Smooth muscle cell of the brain vasculature (primary cell): ENCODE results near the gene BTG1.
A peak's percentile ranks its signal among the peaks of the same experiment; 100 is the strongest.
"Not testable (repeated sequence)": the region's sequence is repeated elsewhere in the genome, so short reads cannot be mapped to it uniquely, and the experiment has no call there.

Source experiments
- DNase-seq: peaks from one replicate; pipeline ENCODE4 v3.0.0-alpha.2; 2012; ENCODE audit warnings: low read depth, low spot score

The BTG1 gene

DNA sequence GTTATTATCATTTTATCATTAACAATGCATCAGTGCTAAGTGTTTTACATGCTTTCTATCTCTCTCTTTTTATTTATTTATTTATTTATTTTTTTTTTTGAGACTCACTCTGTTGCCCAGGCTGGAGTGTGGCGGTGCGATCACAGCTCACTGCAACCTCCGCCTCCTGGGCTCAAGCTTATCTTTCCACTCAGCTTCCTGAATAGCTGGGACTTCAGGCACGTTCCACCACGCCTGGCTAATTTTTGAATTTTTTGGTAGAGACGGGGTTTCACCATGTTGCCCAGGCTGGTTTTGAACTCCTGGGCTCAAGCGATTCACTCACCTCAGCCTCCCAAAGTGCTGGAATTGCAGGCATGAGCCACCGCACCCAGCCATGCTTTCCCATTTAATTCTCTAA, 3.9 kb upstream of the BTG1 start:
- no peak for DNase-seq

DNA sequence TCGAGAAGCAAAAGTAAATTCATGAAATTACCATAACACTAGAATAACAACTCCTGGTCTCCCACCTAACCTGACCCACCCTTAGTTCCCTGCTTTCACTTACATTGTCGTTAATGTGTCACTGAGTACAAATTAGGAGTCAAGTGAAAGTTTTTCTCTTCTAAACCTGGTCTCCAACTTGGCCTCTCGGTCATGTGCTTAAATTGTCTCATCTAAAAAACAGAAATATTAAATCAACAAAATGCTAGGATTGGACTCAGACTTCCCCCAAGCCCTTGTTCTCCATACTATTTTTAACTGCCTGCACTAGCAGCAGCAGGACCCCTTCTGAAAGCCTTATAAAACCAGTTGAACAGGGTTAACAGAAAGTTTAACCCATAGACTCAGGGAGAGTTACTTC, 1.8 kb upstream of the BTG1 start:
- DNase-seq = no peak

DNA sequence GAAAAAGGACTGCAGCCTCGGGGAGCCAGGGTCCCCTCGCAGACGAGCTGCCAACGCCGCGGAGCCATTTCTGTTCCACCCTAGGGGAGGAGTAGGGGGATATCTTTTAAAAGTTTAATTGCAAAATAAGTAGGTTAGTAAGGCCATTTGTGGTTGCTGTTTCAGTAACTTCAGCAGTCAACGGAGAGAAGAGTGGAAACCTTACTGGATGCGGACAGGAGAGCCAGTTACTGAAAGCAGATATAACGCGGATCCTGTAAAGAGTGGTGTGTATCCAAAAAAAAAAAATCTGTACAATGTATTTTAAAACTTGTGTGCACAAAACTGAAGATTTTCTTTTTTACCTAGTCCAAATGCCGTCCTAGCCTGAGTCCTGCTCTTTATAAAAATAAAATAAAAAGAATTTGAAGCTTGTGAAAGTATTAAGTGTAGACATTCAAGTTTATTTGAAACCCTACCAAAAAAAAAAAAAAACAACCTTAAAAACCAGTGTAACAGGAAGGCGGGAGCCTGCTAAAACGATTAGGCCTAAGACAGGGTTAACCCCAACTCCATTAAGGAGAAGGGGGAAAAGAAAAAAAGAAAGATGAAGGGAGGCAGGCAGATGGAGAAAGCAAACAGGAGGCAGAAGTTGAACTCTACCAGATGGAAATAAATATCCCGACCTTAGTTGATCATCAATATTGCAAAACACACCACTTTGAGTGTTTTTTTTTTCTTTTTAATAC, 1.0 kb upstream of the BTG1 start:
- no peak for DNase-seq

DNA sequence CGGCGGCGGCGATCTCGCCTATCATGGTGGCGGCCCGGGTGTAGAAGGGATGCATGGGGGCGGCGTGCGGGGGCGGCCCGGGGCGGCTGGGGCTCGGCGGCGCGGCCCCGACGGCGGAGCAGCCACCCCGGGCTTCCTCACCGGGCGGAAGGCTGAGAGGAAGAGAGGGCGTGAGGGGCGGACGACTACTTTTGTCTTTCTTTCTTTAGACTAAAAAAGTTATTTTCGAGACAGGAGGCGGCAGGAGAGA, 240 bp downstream of the BTG1 start:
- DNase-seq = no peak

DNA sequence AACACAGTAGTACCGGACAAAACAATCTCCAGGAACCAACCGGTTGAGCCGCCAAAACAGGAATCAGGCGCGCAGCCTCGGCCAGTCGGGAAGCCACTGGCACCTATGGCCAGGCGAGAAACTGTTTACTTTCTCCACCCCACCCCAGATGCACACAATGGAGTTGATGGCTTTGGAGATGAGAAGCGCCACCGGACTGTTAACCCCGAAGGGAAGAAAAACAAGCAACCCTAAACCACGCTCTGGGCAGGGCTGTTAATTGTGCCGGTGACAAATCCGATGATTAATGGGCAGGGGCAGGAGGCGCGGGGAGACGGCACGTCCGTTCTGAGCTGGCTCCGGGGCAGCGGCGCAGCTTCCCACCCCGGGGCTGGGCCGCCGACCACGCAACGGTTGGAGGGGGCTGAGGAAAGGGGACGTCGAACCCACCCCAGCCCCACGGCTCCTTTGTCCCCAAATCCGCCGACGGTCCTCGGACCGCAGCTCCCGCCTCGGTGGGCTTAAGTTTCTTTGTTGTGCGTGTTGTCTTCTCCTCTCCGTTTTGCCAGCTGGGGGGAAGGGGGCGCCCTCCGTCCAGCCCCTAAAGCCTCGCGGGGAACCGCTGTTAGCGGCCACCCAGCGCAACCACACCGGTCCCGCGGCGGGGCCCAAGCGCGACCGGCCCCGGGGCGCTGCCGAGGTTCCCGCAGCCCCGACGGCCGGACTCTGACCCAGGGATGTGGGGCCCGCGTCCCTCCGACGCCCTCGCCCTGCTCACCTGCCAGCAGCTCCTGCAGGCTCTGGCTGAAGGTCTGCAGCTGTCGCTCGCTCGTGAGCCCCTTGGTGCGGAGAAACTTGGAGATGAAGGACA, 790 bp downstream of the BTG1 start:
- no peak for DNase-seq

DNA sequence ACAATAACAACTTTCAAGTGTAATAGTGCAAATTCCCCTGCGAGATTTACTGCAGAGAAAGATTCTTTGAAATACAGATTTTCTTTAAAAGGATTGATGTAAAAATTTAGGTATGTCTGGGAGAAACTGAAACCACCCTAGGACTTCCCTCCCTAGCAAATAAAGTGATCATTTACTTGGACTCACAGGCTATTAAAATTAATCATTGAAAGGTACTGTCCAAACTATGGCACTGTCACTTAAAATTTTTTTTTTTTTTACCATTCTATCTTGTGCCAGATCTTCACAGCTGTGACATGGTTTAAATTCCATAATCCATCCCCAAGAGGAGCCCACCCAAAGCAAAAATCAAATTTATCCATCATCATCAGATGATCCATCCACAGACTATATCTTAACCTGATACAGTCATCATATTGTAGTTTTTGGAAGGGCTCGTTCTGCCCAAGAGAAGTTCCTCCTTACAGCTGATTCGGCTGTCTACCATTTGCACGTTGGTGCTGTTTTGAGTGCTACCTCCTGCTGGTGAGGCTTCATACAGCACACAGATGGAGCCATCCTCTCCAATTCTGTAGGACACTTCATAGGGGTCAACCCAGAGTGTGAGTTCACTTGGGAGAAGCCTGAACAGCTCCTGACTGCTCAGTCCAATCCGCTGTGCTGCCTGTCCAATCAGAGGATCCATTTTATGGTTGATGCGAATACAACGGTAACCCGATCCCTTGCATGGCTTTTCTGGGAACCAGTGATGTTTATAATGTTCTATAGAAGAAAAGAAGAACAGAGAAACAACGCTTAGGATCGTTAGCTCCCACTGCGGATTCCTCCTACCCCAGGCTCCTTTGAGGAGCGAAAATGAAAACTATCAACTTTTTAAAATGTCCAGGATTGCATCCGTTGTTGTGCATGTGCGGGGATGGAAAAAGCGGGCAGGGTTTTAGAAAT, 1.7 kb downstream of the BTG1 start:
- DNase-seq = peak; percentile 90

DNA sequence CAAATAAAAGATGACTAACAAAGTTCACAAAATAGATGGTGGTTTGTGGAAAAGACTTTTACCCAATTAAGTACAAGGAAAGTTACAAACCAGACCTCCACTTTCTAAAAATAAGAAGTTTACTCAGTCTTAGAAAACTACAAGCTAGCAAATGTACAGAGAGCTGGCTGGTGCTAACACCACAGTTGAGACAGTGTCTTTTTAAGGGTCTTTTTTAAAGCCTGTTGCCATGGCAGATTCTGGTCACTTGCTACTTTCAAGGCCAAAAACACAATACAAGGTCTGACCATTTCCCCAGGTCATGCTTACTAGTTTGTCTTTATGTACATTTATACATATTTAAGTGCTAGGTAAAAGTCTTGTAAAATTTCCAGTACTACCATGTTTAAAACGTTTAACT, 2.4 kb downstream of the BTG1 start:
- DNase-seq = no peak

DNA sequence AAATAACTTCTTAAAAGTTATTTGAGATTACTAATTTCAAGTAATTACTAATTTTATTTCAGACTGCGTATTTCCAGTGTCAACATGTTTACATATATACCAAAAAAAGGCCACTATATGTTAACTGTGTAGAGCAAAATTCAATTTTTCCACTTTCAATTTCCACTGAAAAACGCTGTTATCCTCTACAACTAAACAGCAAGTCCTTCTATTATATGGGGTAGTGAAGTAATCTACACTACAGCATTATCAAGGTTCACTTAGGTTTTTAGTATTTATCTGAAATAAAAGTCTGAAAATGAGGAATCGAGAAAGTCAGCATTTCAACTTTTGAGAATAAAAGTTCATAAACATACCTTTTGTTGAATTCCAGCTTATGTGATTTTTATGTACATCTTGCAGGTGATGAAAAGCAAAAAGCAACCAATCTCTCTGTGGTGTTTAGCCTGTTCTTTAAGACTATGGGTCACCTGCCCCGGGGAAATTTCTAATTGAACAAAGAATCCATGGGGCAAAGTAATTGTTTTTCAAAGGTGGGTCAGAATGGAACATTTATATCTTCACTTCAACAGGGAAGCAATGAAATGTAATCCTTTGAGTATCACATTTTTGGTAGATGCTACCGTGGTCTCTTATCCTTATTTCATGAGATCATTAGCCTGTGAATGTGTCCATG, 3.3 kb downstream of the BTG1 start:
- no peak for DNase-seq

DNA sequence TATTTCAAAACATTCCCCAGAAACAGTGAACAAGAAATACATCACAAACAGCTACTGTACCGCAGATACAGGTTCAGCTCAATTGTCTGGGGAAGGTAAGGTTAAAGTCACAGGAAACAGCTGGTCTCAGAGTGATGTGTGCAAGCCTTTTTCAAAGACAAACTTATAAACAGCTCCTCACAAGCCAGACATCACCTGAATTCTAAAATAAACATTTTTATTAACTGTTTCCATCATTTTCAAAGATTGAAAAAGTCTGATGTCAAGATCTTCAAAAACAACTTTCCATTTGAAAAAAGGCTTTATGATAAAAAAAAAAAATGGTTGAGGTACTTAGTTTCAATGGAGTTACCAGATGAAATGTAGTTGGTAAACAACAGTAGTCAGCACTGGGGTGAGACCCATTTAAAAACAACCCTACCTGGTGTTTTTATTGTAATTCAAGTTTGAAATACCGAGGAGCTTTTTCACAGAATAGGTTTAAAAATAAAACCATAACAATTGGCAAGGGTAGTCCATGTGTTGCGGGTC, 4.0 kb downstream of the BTG1 start:
- DNase-seq = no peak

DNA sequence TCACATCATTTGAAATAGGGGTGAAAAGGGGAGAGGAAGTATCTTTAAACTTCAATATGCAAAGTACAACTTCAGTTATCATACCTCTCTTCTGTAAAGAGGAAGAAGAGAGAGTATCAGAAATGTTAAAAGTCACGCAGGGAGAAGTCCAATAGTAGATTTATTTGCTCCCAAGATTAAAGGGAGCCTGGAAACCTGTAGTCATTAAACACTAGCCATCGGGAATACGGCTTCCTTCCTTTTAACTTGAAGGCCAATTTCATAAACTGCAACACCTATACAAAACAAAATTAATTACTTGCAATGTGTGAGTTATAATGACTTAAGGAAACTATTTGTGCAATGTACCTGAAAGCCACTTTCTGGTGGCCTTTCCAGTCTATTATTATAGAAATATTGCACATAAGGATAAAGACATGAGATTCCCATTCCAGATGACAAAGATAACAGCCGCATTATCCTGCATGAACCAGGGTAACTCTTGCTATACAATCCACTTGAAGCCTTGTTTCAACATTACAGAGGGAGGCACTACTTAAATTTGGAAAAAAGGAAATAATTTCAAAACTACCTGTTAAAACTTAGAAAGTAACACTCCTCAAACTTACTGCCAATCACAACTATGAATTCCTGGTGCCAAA, 4.6 kb downstream of the BTG1 start:
- no peak for DNase-seq

DNA sequence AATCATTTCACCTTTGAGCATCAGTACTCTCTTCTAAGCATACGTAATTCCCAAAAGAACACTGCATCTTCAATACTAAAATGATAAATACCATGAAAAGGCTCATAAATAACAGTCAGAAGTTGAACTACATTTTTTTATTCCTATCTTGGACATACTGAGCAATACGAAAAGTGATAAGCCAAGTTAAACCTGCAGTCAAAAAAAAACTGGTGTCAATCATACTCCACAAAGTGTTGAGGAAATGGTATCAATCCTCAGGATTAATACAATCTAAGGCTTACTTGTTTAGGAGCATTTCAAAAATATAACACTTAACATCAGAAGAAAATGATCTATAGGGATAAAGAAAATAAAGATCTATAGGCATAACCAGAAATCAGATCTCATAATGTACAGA, 5.5 kb downstream of the BTG1 start:
- DNase-seq = no peak

DNA sequence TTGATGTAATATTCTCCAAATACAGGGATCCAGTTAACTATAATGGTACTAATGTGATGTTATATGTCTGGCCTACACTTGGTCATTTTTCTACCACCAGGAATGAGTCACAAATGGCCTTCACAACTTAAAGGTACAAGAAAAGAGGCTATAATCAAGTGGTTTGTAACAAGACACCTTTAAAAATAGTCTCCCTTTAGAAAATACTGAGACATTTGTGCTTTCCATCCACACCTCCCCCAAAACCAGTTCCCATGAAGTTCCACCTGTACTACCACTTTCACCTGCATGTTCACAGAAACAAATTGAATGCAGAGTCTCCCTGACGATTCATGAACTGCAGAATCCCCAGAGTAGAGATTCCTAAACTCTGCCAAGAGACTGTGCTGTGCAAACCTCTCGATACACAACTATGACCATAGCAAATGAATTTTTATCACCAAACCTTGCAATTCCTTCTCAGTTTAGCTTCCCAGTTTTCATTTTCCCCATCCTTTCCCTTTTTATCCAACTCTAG, 6.0 kb downstream of the BTG1 start:
- DNase-seq = no peak

DNA sequence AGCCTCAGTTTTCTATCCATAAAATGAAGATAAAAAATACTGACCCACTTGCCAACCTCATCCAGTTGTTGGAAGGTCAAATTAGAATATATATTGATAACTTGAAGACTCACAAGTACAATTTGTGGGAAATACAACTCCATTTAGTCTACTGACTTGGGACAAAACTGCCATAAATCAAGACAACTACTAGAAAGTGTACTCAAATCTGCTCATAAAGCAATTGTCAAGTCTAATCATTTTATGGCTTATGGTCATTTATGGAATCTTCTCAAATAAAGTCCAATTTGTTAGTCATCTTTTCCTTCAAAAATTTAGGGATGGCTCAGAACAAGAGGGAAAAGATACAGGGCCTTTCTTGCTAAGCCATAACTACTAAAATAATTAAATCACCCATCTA, 7.0 kb downstream of the BTG1 start:
- no peak for DNase-seq

DNA sequence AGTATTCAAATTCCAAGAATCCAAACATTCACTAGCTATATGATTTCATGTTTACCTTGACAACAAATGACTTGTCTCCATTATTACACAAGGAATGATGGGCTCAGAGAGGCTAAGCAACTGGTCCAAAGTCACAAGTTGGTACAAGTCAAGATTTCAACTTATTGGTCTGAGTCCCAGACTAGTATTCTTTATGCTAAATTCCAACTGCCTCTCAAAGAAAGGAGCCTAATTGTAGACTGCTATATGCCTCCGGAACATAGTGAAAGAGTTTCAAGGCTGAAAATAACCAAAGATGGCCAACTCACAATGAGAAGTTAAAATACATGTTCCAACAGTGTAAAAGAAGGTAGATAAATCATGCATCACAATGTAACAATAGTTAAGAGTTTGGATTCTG, 7.5 kb downstream of the BTG1 start:
- DNase-seq = no peak

DNA sequence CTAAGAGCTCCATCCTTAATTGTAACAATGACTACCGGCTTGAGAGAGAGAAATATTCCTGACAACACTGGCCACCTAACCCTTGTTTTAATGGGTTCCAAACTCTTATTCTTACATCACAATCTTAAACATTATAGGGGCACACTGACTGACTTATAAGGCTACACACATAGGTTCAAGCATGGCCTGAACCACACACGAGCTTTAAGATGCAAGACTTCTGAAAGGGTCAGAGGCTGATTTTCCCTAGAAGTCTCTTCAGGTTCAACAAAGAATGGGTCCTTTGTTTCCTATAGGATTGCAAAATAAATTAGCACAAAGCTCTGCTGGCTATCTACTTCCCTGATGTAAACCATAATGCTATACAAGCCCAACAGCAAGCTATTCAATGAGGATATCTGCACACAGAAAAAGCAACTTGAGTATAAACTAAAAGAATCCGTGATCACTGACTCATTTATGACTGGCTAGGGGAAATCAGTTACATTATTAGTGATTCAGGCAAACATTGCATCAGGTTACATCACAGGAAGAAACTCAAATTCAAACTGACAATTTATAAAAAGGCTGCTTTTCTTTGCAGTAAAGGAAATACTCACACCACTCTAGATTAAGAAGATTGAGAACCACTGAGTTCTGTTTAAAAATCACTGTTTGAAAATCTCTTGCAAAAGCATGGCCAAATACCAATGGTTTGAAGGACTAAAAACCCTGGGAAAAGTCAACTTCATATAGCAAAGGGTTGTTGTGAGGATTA, 8.5 kb downstream of the BTG1 start:
- no peak for DNase-seq

DNA sequence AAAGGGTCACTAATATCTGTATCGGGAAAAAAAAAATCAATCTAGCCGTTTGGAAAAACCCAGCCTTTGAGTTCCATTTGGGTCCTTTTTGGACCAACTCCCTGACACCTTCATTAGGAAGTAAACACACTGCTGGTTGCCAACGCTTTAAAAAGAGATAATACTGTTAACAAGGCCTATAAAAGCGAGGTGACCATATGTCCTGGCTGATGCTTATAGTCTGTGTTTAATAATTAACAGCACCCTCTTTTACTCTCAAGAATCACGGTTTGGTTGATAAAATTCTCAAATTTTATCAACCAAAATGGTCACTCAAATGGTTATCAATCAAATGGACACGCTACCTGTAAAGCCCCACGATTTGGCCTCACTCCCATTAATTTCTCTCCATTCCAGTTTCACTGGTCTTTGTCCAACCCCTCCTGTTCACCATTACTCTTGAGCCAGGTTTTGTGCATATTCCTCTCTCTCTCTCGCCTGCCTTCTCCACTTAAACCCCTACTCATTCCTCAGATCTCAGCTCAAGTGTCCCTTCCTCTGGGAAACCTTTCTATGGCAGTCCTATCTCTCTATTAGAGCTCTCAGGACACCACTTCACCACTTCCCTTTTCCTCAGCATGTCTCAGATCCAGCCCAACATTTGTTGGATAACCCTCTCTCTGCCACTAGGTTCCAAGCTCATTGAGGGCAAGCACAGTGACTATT, 9.5 kb downstream of the BTG1 start:
- DNase-seq = no peak

DNA sequence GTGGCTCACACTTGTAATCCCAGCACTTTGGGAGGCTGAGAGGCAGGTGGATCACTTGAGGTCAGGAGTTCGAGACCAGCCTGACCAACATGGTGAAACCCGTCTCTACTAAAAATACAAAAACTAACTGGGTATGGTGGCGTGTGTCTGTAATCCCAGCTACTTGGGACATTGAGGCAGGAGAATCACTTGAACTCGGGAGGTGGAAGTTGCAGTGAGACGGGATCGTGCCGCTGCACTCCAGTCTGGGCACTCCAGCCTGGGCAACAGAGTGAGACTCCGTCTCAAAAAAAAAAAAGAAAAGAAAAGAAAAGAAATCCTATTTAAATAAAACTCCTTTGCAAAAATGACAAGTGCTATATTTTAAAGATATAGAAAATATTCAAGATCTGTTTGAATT, 10.1 kb downstream of the BTG1 start:
- not testable (repeated sequence) for DNase-seq

DNA sequence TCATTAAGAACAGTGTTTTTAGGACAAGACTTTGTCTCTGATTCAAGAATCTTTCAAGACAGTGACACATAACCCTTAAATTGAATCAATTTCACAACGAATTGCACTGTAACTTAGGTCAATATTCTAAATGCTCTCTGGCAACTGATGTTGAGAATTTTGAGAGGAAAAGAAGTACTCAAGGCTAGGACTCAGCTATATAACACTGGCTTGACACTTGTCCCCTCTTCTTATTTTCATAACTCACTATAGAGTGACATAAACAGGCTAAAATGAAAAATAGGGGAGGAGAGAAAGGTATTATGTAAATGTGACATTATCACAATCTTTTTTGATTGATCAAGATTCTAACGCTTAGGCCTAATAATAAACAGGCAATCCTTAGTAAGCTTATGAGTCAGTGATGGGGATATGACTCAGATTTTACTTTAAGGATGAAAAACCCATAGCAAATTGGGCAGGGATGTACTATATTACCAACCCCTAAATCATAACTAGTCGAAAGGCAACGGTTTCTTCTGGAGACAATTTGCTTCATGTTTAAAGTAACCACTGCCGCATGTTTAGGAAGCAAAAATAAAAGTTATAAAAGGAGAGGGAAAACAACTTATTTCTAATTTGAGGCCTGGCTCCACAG, 10.9 kb downstream of the BTG1 start:
- DNase-seq = no peak
